Choroid plexus epithelial cell (primary cell): Measurements from ENCODE around the gene DIP2B.
A peak's percentile ranks its signal among the peaks of the same experiment; 100 is the strongest.

Source experiments
- DNase-seq: peaks from one replicate; pipeline ENCODE4 v3.0.0-alpha.2; 2010; ENCODE audit warnings: low read depth
- H3K4me3 ChIP-seq: 2 replicates; pipeline ENCODE4 v1.5.1; 2011; ENCODE audit warnings: low read depth, mild to moderate bottlenecking, control low read depth, low read length, moderate library complexity
- TF ChIP-seq, protein P1 (sequence below): conservative IDR thresholded peaks from 2 replicates; pipeline ENCODE4 v1.5.1; 2011; ENCODE audit warnings: low read depth, mild to moderate bottlenecking, control low read depth, inconsistent platforms, low read length, moderate library complexity

The DIP2B gene

DNA sequence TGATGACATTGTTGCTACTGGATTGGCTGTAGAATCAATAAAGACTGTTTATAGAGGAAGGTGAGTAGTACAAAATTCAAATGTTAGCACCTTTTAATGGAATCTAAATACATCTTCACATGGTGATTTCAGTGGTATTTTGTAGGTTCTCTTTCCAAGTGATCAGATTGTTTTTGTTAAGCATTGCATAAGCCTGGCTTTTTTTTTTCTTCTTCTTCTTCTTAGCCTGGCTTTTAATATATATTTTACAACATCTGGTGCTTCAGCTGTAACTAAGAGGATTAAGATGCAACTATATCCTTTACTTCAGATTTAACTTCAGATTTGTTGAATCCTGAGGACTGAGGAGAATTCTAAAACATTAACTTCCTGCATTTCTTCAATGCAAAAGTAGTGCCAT lies 201.8 kb downstream of the DIP2B start:
- no peak overlapping the region for H3K4me3 ChIP-seq
- TF ChIP-seq, protein P1, sequence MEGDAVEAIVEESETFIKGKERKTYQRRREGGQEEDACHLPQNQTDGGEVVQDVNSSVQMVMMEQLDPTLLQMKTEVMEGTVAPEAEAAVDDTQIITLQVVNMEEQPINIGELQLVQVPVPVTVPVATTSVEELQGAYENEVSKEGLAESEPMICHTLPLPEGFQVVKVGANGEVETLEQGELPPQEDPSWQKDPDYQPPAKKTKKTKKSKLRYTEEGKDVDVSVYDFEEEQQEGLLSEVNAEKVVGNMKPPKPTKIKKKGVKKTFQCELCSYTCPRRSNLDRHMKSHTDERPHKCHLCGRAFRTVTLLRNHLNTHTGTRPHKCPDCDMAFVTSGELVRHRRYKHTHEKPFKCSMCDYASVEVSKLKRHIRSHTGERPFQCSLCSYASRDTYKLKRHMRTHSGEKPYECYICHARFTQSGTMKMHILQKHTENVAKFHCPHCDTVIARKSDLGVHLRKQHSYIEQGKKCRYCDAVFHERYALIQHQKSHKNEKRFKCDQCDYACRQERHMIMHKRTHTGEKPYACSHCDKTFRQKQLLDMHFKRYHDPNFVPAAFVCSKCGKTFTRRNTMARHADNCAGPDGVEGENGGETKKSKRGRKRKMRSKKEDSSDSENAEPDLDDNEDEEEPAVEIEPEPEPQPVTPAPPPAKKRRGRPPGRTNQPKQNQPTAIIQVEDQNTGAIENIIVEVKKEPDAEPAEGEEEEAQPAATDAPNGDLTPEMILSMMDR, result no peak
- DNase-seq, result no peak

- H3K4me3 ChIP-seq, result no peak overlapping the region
- DNase-seq, result no peak
- TF ChIP-seq, protein P1, result no peak
Measured at GRCh38 chr12:50707396-50707795, 202.6 kb downstream of the DIP2B start.

- TF ChIP-seq, protein P1, result no peak
- H3K4me3 ChIP-seq, result no peak overlapping the region
- DNase-seq, result no peak
Measured at GRCh38 chr12:50708631-50709030, 203.8 kb downstream of the DIP2B start.

DNA sequence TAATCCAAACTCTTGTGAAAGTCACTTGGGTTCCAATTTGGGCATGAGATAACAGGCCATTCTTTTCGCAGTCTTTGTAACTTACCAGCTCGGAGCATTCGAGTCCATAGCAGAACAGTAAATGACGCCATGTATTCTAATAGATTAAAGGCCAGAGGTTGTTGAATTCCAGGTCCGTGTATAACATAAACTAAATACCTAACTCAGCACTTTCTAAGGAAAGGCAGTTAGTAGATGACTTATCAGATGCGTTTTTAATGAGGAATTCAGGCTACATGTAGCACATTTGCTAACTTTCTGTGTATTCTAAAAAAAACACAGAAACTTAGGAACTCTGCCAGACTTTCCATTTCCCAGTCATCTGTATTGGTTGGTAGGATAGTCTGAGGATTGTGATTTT lies 206.3 kb downstream of the DIP2B start:
- TF ChIP-seq, protein P1, result no peak
- no peak overlapping the region for H3K4me3 ChIP-seq
- no peak for DNase-seq

GRCh38 chr12:50715174-50715573 lies 210.4 kb downstream of the DIP2B start:
- TF ChIP-seq, protein P1, result no peak
- no peak overlapping the region for H3K4me3 ChIP-seq
- DNase-seq, result peak; percentile 60

GRCh38 chr12:50718760-50719159 lies 214.0 kb downstream of the DIP2B start:
- TF ChIP-seq, protein P1, result no peak
- no peak for DNase-seq
- no peak overlapping the region for H3K4me3 ChIP-seq

- H3K4me3 ChIP-seq, result no peak overlapping the region
- DNase-seq, result peak; percentile 42
- TF ChIP-seq, protein P1, result peak; percentile 5
Measured at GRCh38 chr12:50720085-50720484, 215.3 kb downstream of the DIP2B start.
